GM19397 (cell line): ENCODE data around the gene COPZ1.

Experiments
- ATAC-seq: cut with Tn5 transposase; IDR thresholded peaks from one replicate; pipeline ENCODE4 v1.9.1; 2021; ENCODE audit warnings: mild to moderate bottlenecking, moderate library complexity; ENCODE audit not compliant: unreplicated experiment

Gene COPZ1

GRCh38 chr12:54374562-54375258 lies 49.8 kb downstream of the COPZ1 start:
- ATAC-seq = no peak

- no peak for ATAC-seq
Observed at GRCh38 chr12:54375259-54375579, 50.3 kb downstream of the COPZ1 start.

- ATAC-seq = no peak
Observed at GRCh38 chr12:54376596-54376995, 51.7 kb downstream of the COPZ1 start.

GRCh38 chr12:54377007-54377406 lies 52.1 kb downstream of the COPZ1 start:
- no peak for ATAC-seq

- ATAC-seq = no peak
Observed at GRCh38 chr12:54377797-54378515, 53.0 kb downstream of the COPZ1 start.

GRCh38 chr12:54378796-54379397 lies 54.0 kb downstream of the COPZ1 start:
- no peak for ATAC-seq

GRCh38 chr12:54379398-54380201 lies 54.7 kb downstream of the COPZ1 start:
- peak; percentile 73 for ATAC-seq

GRCh38 chr12:54381136-54381535 lies 56.2 kb downstream of the COPZ1 start:
- no peak for ATAC-seq

GRCh38 chr12:54383041-54383609 lies 58.2 kb downstream of the COPZ1 start:
- no peak for ATAC-seq

- no peak for ATAC-seq
Observed at GRCh38 chr12:54384591-54385041, 59.7 kb downstream of the COPZ1 start, which contains the start of gene ZNF385A. Gene ZNF385A, minus strand, starts transcription at chr12:54384733. Its CDS starts 219 bp downstream, at chr12:54384514.

GRCh38 chr12:54385251-54385914 lies 60.5 kb downstream of the COPZ1 start:
- ATAC-seq = no peak

GRCh38 chr12:54386403-54387113 lies 61.6 kb downstream of the COPZ1 start:
- ATAC-seq = no peak

GRCh38 chr12:54387114-54387467 lies 62.2 kb downstream of the COPZ1 start:
- no peak for ATAC-seq

- ATAC-seq = no peak
Observed at GRCh38 chr12:54388237-54389133, 63.6 kb downstream of the COPZ1 start.

- no peak for ATAC-seq
Observed at GRCh38 chr12:54389134-54389508, 64.2 kb downstream of the COPZ1 start.

- no peak for ATAC-seq
Observed at GRCh38 chr12:54389607-54390175, 64.8 kb downstream of the COPZ1 start.

GRCh38 chr12:54390176-54390667 lies 65.3 kb downstream of the COPZ1 start:
- no peak for ATAC-seq
